ENCODE results near the gene HAND2. TPM values are rescaled to one million over a fixed set of nuclear protein-coding genes. Genes with fewer than 3 reads are reported as not detected.

HAND2 gene
- total and polyA plus RNA-seq, 2 of the 8 experiments (the other 6 are each of a cell fraction or from before 2014, with no cell fraction given) = 0.05 TPM; not detected in 1

DNA sequence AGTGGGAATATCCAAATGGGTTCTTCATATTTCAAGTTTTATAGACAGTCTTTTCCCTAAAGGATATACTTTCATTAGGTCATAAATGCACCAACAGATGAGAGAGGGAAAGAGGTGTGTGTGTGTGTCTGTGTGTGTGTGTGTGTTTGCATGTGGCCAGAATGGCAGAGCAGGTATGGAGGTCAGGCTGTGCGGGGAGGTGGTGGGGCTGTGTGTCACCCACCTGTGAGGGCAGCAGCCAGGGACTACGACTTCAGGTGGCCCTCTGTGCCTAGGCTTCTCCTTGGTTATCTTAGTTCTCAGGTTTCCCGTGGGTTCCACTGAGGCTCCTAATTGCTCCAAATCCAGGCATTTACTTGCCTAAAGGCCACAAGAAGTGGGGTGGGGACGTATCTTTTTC, 14.6 kb downstream of the HAND2 start (continued):
- TF ChIP-seq CHD7 (IDR thresholded peaks at IDR 0.05; ENCODE audit: insufficient replicate concordance, low read length) (no peak), RNF2 (IDR thresholded peaks at IDR 0.05; ENCODE audit: borderline replicate concordance, low read depth, low read length, missing control alignments, poor library complexity, severe bottlenecking) (peak; percentile 87)
